ENCODE results near the gene SDK1. TPM values are rescaled to one million over a fixed set of nuclear protein-coding genes. Genes with fewer than 3 reads are reported as not detected.

The SDK1 gene
- total and polyA plus RNA-seq, 2 experiments from 2014 or later: 4.1 to 16.5 TPM

GRCh38 chr7:4037877-4038276, 736.8 kb downstream of the SDK1 start:
- Histone ChIP-seq H3K36me3 (no peaks in the 10 kb centered on the region), H3K27ac (no peak overlapping the region)
- no peak for TF ChIP-seq CTCF (IDR thresholded peaks at IDR 0.05; ENCODE audit: low read depth, low read length)

GRCh38 chr7:4040109-4040928, 739.3 kb downstream of the SDK1 start:
- TF ChIP-seq CTCF (IDR thresholded peaks at IDR 0.05; ENCODE audit: low read depth, low read length): no peak
- no peaks in the 10 kb centered on the region for H3K27me3 ChIP-seq
- H3K36me3 ChIP-seq: no peaks in the 10 kb centered on the region
- H3K27ac ChIP-seq: no peak overlapping the region
- DNase-seq (ENCODE audit: low read depth in 1 of 2, low spot score in 1 of 2): no peak
- H3K9me3 ChIP-seq (ENCODE audit: low read depth): no peaks in the 10 kb centered on the region
- H3K4me1 ChIP-seq (ENCODE audit: low read depth): no peaks in the 10 kb centered on the region
- H3K4me3 ChIP-seq: no peak overlapping the region

More at GRCh38 chr7:4037877-4038276, 736.8 kb downstream of the SDK1 start:
- H3K27me3 ChIP-seq: no peaks in the 10 kb centered on the region
- DNase-seq (ENCODE audit: low read depth in 1 of 2, low spot score in 1 of 2): no peak
- H3K4me1 ChIP-seq (ENCODE audit: low read depth): no peaks in the 10 kb centered on the region
- H3K9me3 ChIP-seq (ENCODE audit: low read depth): no peaks in the 10 kb centered on the region
- H3K4me3 ChIP-seq: no peak overlapping the region

- DNase-seq (ENCODE audit: low read depth in 1 of 2, low spot score in 1 of 2): no peak
- no peak overlapping the region for H3K27ac ChIP-seq
These were observed 741.5 kb downstream of the SDK1 start for GRCh38 chr7:4042402-4043045.

GRCh38 chr7:4043988-4044387, 742.9 kb downstream of the SDK1 start:
- Histone ChIP-seq H3K9me3 (ENCODE audit: low read depth) (no peaks in the 10 kb centered on the region), H3K4me1 (ENCODE audit: low read depth) (no peaks in the 10 kb centered on the region), H3K27ac (no peak overlapping the region), H3K27me3 (no peaks in the 10 kb centered on the region), H3K36me3 (no peaks in the 10 kb centered on the region), H3K4me3 (no peak overlapping the region)
- no peak for TF ChIP-seq CTCF (IDR thresholded peaks at IDR 0.05; ENCODE audit: low read depth, low read length)
- no peak for DNase-seq (ENCODE audit: low read depth in 1 of 2, low spot score in 1 of 2)

More at GRCh38 chr7:4042402-4043045, 741.5 kb downstream of the SDK1 start:
- Histone ChIP-seq H3K36me3 (no peaks in the 10 kb centered on the region), H3K27me3 (no peaks in the 10 kb centered on the region), H3K9me3 (ENCODE audit: low read depth) (no peaks in the 10 kb centered on the region), H3K4me3 (no peak overlapping the region), H3K4me1 (ENCODE audit: low read depth) (no peaks in the 10 kb centered on the region)
- no peak for TF ChIP-seq CTCF (IDR thresholded peaks at IDR 0.05; ENCODE audit: low read depth, low read length)

- TF ChIP-seq CTCF (IDR thresholded peaks at IDR 0.05; ENCODE audit: low read depth, low read length): no peak
- DNase-seq (ENCODE audit: low read depth in 1 of 2, low spot score in 1 of 2): no peak
- Histone ChIP-seq H3K27ac (no peak overlapping the region), H3K27me3 (no peaks in the 10 kb centered on the region), H3K4me3 (no peak overlapping the region), H3K4me1 (ENCODE audit: low read depth) (no peaks in the 10 kb centered on the region), H3K36me3 (no peaks in the 10 kb centered on the region), H3K9me3 (ENCODE audit: low read depth) (no peaks in the 10 kb centered on the region)
These were observed 744.4 kb downstream of the SDK1 start for GRCh38 chr7:4045450-4045849.
